Islet of Langerhans (tissue), 1 donor: ENCODE data around the gene ELMO2.

Source experiments
- FAIRE-seq: peaks from one replicate; lab custom pipeline; 2011; peaks lifted over from hg19 to GRCh38; lab: Jason Lieb, UNC

Gene ELMO2

GRCh38 chr20:46367967-46368901 is 38.2 kb downstream of the ELMO2 start:
- no peak for FAIRE-seq

GRCh38 chr20:46367234-46367633 is 39.2 kb downstream of the ELMO2 start:
- no peak for FAIRE-seq

GRCh38 chr20:46366826-46367225 is 39.6 kb downstream of the ELMO2 start:
- FAIRE-seq = no peak

GRCh38 chr20:46365487-46366220 is 40.8 kb downstream of the ELMO2 start:
- FAIRE-seq = no peak

- FAIRE-seq = no peak
Measured at GRCh38 chr20:46364670-46365486, 41.5 kb downstream of the ELMO2 start.

DNA sequence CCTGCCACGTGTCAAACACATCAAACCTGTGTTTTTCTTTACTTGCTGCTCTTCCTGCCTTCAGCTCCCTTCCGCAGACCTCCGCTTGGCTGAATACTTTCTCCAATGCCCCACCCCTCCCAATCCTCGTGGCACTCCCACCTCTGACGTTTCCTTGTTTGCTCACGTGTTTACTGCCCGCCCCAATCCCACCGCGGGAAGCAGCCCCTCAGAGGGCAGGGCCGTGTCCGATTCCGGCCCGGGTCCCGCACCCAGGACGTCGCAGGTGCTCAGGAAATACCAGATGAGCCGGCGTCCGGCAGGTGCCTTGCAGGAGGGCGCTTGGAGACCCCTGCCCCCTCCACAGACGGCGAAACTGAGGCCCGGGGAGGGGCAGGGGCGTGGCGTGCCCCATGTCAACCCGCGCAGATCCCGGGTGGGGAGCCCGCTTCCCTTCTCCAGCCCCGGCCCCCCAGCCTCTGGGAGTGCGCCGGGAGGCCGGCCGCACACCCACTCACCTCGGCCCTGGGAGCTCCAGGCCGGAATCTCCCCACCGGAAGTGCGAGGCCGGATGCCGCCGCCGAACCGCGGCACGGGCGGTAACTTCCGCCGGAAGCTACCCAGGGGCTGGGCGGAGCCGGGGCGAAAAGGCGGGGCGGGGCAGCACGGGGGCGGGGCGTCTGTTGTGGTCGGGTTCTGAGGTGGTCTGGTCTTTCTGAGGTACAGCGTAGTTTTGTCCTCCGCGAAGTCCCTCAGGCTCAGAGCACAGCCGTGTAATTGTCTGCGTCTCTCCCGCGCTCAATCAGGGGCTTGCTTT is 42.3 kb downstream of the ELMO2 start:
- no peak for FAIRE-seq

- no peak for FAIRE-seq
Measured at GRCh38 chr20:46362921-46363867, 43.2 kb downstream of the ELMO2 start.

- FAIRE-seq = no peak
Measured at GRCh38 chr20:46361811-46362210, 44.6 kb downstream of the ELMO2 start.

DNA sequence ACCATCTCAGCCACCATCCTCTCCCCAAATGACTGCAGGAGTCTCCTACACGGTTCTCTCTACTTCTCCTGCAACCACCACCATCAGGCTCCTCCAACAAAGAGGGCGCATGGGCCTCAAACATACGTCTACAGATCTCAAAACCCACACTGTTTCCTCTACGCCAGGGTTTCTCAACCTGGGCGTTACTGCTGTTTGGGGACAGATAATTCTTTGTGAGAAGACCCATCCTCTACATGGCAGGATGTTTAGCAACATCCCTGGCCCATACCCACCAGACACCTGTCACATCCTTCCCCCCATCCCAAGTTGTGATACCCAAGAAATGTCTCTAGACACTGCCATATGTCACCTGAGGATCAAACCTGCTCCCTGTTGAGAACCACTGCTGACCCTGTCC is 45.0 kb downstream of the ELMO2 start:
- no peak for FAIRE-seq

GRCh38 chr20:46359233-46359751 is 47.1 kb downstream of the ELMO2 start:
- no peak for FAIRE-seq

- FAIRE-seq = no peak
Measured at GRCh38 chr20:46358346-46359058, 47.9 kb downstream of the ELMO2 start.

DNA sequence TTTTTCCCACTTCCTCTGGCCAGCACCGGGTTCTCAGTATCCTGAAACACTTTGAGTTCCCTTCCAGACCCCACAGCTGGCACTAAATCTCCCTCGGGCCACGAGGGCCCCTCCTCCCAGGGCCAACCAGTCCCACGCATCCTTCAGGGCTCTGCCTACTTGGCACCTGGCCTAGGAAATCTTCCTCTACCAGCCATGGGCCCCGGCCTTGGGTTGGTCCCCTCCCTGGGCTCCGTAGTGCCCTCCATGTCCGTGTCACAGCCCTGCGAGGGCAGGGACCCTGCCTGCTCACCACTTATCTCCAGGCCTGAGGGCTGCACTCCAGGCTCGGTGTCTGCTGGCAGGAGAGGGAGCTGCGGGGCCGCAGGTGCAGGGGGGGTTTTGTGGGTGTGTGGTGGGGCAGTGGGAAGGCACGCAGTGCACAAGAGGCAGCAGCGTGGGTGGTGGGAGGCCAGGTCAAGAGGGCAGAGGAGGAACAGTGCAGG is 49.3 kb downstream of the ELMO2 start:
- FAIRE-seq = no peak

DNA sequence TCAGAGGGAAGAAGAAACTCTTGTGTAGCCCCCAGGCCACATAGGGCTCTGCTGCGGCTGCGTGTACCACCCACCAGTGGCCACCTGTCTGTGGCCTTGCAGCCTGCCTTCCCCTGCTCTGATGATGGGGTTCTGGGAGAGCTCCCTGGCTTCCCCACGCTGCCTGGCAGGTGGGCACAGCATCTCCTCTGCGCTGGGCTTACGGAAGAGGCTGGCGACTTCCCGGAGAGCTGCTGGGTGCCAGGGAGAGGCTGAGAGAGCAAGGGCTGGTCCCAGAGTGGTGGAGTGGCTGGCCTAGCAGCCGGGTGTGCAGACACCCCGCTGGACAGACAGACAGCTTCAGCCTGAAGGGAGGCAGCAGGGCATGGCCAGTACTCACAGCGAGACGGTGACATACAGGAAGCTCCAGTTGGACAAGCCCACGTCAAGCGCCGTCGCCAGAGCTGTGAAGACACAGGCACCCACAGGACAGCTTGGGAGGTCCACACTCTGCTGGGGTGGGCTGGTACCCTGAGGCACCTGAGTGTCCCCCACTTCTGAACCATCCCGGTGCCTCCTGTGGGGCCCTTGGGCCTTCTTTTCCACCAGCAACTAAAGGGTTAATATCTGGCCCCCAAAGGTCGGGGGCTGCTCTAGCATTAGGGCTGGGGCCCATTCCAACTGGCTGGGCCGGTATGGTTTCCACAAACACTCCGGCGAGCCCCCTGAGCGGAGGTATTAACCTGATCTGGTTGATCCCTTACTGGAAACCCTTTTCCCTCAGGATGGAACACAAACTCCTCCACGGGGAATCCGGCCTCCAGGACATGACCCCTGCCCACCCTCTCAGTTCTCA is 50.0 kb downstream of the ELMO2 start:
- no peak for FAIRE-seq

DNA sequence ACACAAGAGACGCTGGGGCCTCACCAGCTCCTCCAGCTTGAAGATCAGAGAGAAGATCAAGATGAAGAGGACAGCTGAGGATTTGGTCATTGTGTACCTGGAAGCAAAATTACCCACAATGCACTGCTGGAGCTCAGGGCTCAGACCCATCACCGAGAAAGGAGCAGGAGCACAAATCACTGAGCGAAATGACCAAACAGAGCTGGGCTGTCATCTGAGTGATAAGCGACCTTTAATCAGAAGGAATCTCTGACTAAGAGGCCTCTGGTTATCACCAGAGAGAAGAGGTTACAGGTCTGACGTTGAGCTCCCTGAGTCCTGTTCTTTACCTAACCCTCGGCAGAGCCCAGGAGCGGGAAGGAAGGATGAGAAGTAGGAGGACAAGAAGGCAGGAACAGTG is 50.6 kb downstream of the ELMO2 start:
- no peak for FAIRE-seq

- FAIRE-seq = no peak
Measured at GRCh38 chr20:46354920-46355654, 51.3 kb downstream of the ELMO2 start.

DNA sequence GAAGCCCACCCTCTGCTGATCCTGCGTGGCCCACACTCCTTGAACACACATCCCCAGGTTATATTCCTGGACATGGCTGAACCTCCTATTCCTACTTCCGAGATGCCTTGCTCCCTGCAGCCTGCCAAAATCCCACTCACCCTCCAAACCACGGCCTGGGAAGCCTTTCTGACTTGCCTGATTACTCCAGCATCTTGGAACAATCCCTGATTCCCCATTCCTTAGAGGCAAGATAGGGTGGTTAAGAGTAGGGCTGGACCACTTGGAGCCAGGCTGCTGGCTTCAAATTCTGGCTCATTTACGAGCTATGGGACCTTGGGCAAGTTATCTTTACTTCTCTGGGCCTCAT is 52.2 kb downstream of the ELMO2 start:
- FAIRE-seq = no peak

DNA sequence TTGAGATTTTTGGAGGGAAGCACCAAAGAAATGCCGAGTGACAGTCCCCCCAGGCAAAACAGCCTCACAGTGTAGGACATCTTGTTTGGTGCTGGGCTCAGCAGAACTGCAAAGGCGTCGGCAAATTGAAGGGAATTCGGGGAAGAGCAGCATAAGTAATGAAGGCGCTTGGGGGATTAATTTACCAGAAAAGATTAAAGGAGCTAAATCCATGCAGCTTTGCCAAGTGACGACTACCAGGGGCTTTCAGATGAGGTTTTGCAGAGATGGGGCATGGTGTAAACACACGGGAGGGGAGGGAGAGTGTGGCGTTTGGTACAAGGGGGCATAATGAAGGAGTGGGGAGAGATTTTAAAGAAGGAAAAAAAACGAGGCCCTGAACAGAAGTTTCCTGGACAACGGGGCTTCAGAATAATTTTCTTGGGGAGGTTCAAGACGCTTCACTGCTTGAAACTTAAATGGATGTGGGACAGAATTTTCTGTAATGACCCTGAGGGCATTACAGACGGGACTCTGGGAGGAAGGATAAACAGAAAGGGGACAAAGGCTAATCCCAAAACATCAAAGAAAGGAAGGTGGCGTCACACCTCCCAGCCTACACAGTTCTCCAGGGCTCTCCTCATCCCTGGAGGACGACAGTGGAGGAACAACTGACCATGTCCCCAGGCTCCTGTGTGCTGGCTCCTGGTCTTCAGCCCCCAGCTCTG is 52.8 kb downstream of the ELMO2 start:
- FAIRE-seq = no peak
